GM12864 (cell line): ENCODE results near the gene PHF12.
"Not testable (repeated sequence)": the region's sequence is repeated elsewhere in the genome, so short reads cannot be mapped to it uniquely, and the experiment has no call there.

ENCODE experiments used
- DNase-seq: peaks from one replicate; pipeline ENCODE4 v3.0.0-alpha.2; 2011; ENCODE audit warnings: low read depth
- H3K4me3 ChIP-seq: 2 replicates; pipeline ENCODE4 v1.5.1; 2011; ENCODE audit warnings: mild to moderate bottlenecking, low read depth, low read length, control low read depth
- CTCF ChIP-seq: IDR thresholded peaks from 2 replicates; pipeline ENCODE4 v1.5.1; 2011; ENCODE audit warnings: low read depth, mild to moderate bottlenecking, moderate library complexity, low read length, control low read depth, inconsistent platforms; ENCODE audit errors: missing control alignments

Gene PHF12

GRCh38 chr17:28935744-28936460 lies 15.4 kb downstream of the PHF12 start:
- no peak for TF ChIP-seq CTCF
- no peak overlapping the region for H3K4me3 ChIP-seq
- DNase-seq = no peak

GRCh38 chr17:28934508-28934907 lies 16.8 kb downstream of the PHF12 start:
- not testable (repeated sequence) for H3K4me3 ChIP-seq, DNase-seq

- no peak for DNase-seq
- H3K4me3 ChIP-seq = no peak overlapping the region
- TF ChIP-seq CTCF = no peak
These were observed 21.5 kb downstream of the PHF12 start for GRCh38 chr17:28929787-28930186.

- no peak for TF ChIP-seq CTCF
- no peak for DNase-seq
- no peak overlapping the region for H3K4me3 ChIP-seq
These were observed 23.3 kb downstream of the PHF12 start for GRCh38 chr17:28928061-28928460.

GRCh38 chr17:28926786-28927185 lies 24.5 kb downstream of the PHF12 start:
- no peak overlapping the region for H3K4me3 ChIP-seq
- no peak for DNase-seq
- TF ChIP-seq CTCF = no peak

- H3K4me3 ChIP-seq = no peak overlapping the region
- no peak for DNase-seq
- no peak for TF ChIP-seq CTCF
These were observed 25.0 kb downstream of the PHF12 start for GRCh38 chr17:28926366-28926765.

- no peak for DNase-seq
- H3K4me3 ChIP-seq = no peak overlapping the region
- TF ChIP-seq CTCF = no peak
These were observed 25.4 kb downstream of the PHF12 start for GRCh38 chr17:28925912-28926365.
